ENCODE results near the gene CADPS. TPM values are rescaled to one million over a fixed set of nuclear protein-coding genes. Genes with fewer than 3 reads are reported as not detected.

CADPS gene
- total RNA-seq, 1 experiment from 2014 or later: not detected

DNA sequence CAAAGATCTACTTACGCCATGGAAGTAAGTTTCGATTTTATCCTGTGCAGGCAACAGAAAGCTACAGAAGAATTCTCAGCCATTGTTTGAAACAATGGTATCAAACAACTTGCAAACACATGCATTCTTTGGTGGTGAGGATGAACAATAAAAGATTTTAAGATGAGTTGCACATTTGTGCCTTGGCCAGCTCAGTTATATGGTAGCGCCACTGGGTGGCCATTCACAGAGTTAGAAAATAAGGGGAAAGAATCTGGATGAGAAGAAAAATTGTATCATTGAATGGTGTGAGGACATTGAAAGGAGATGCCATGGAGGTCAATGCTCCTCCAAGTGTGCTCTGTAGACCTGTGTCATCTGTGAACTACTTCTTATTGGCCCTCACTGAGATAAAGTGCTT lies 11.6 kb downstream of the CADPS start:
- no peak overlapping the region for H3K4me3 Mint-ChIP-seq (ENCODE audit: low read depth, unreplicated experiment)
- H3K27ac Mint-ChIP-seq (ENCODE audit: unreplicated experiment): no peak overlapping the region
- intact Hi-C loops (cut with micrococcal nuclease; ENCODE audit: unreplicated experiment): no loop called here
- TF ChIP-seq, protein P1, sequence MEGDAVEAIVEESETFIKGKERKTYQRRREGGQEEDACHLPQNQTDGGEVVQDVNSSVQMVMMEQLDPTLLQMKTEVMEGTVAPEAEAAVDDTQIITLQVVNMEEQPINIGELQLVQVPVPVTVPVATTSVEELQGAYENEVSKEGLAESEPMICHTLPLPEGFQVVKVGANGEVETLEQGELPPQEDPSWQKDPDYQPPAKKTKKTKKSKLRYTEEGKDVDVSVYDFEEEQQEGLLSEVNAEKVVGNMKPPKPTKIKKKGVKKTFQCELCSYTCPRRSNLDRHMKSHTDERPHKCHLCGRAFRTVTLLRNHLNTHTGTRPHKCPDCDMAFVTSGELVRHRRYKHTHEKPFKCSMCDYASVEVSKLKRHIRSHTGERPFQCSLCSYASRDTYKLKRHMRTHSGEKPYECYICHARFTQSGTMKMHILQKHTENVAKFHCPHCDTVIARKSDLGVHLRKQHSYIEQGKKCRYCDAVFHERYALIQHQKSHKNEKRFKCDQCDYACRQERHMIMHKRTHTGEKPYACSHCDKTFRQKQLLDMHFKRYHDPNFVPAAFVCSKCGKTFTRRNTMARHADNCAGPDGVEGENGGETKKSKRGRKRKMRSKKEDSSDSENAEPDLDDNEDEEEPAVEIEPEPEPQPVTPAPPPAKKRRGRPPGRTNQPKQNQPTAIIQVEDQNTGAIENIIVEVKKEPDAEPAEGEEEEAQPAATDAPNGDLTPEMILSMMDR (IDR thresholded peaks at IDR 0.05; ENCODE audit: unreplicated experiment): no peak
- no TSS peak for BruUV-seq (replicated peaks)
- H3K27me3 Mint-ChIP-seq (ENCODE audit: unreplicated experiment): peaks cover 12% of the 10 kb centered on the region
- no peaks in the 10 kb centered on the region for H3K36me3 Mint-ChIP-seq (ENCODE audit: insufficient read depth, unreplicated experiment)
- H3K9me3 Mint-ChIP-seq (ENCODE audit: low read depth, unreplicated experiment): no peaks in the 10 kb centered on the region
- no peak for DNase-seq
- H3K4me1 Mint-ChIP-seq (ENCODE audit: low read depth, unreplicated experiment): no peaks in the 10 kb centered on the region
- CTCF ChIA-PET: no interaction called here

- Mint-ChIP-seq H3K4me1 (ENCODE audit: low read depth, unreplicated experiment) (no peaks in the 10 kb centered on the region), H3K9me3 (ENCODE audit: low read depth, unreplicated experiment) (no peaks in the 10 kb centered on the region), H3K27ac (ENCODE audit: unreplicated experiment) (no peak overlapping the region), H3K27me3 (ENCODE audit: unreplicated experiment) (peaks cover 12% of the 10 kb centered on the region), H3K36me3 (ENCODE audit: insufficient read depth, unreplicated experiment) (no peaks in the 10 kb centered on the region), H3K4me3 (ENCODE audit: low read depth, unreplicated experiment) (no peak overlapping the region)
- DNase-seq: no peak
- intact Hi-C loops (cut with micrococcal nuclease; ENCODE audit: unreplicated experiment): no loop called here
- CTCF ChIA-PET: no interaction called here
- no TSS peak for BruUV-seq (replicated peaks)
- TF ChIP-seq, protein P1 (IDR thresholded peaks at IDR 0.05; ENCODE audit: unreplicated experiment): no peak
These were observed 15.9 kb downstream of the CADPS start for GRCh38 chr3:62859203-62859791.

GRCh38 chr3:62845996-62846395 lies 29.2 kb downstream of the CADPS start:
- intact Hi-C loops (cut with micrococcal nuclease; ENCODE audit: unreplicated experiment): no loop called here
- Mint-ChIP-seq H3K4me3 (ENCODE audit: low read depth, unreplicated experiment) (no peak overlapping the region), H3K27me3 (ENCODE audit: unreplicated experiment) (no peaks in the 10 kb centered on the region), H3K9me3 (ENCODE audit: low read depth, unreplicated experiment) (peaks cover 3% of the 10 kb centered on the region), H3K4me1 (ENCODE audit: low read depth, unreplicated experiment) (no peaks in the 10 kb centered on the region), H3K36me3 (ENCODE audit: insufficient read depth, unreplicated experiment) (no peaks in the 10 kb centered on the region), H3K27ac (ENCODE audit: unreplicated experiment) (no peak overlapping the region)
- CTCF ChIA-PET: no interaction called here
- no TSS peak for BruUV-seq (replicated peaks)
- no peak for DNase-seq
- TF ChIP-seq, protein P1 (IDR thresholded peaks at IDR 0.05; ENCODE audit: unreplicated experiment): no peak

- Mint-ChIP-seq H3K4me1 (ENCODE audit: low read depth, unreplicated experiment) (no peaks in the 10 kb centered on the region), H3K9me3 (ENCODE audit: low read depth, unreplicated experiment) (peaks cover 3% of the 10 kb centered on the region), H3K27me3 (ENCODE audit: unreplicated experiment) (peaks cover 16% of the 10 kb centered on the region), H3K4me3 (ENCODE audit: low read depth, unreplicated experiment) (no peak overlapping the region), H3K27ac (ENCODE audit: unreplicated experiment) (no peak overlapping the region), H3K36me3 (ENCODE audit: insufficient read depth, unreplicated experiment) (no peaks in the 10 kb centered on the region)
- no peak for DNase-seq
- CTCF ChIA-PET: no interaction called here
- TF ChIP-seq, protein P1 (IDR thresholded peaks at IDR 0.05; ENCODE audit: unreplicated experiment): no peak
- intact Hi-C loops (cut with micrococcal nuclease; ENCODE audit: unreplicated experiment): no loop called here
- BruUV-seq (replicated peaks): no TSS peak
These were observed 31.7 kb downstream of the CADPS start for GRCh38 chr3:62843508-62843907.
